Endothelial cell of umbilical vein (primary cell): ENCODE data around the gene FOCAD. TPM values are rescaled to one million over a fixed set of nuclear protein-coding genes. Genes with fewer than 3 reads are reported as not detected.

Experiments used
- BruUV-seq: library from RNA; stranded (reverse); fragments of 400-500 nt; replicated peaks from 2 replicates; lab custom pipeline; 2021; lab: Mats Ljungman, UMichigan
- CTCF ChIA-PET: fragments of 300-600, 350-600 bp; sonication (Branson Sonifier 250); formaldehyde crosslinking; loops from one replicate; lab custom pipeline; 2021; ENCODE audit warnings: antibody characterized with exemption, inconsistent platforms; lab: Charles Lee
- POLR2A ChIA-PET: fragments of 300-600, 350-600 bp; sonication (Branson Sonifier 250); formaldehyde crosslinking; loops from one replicate; lab custom pipeline; 2021; ENCODE audit warnings: antibody characterized with exemption, inconsistent platforms; lab: Charles Lee
- DNase-seq: peaks from one replicate; pipeline ENCODE4 v3.0.0-alpha.2; 2011; ENCODE audit warnings: low read depth, low spot score
- FAIRE-seq: peaks from 2 replicates; lab custom pipeline; 2011; peaks lifted over from hg19 to GRCh38; lab: Jason Lieb, UNC
- H2AFZ ChIP-seq: 2 replicates; pipeline ENCODE4 v1.6.0; 2012; ENCODE audit warnings: low read depth, low read length, control low read depth, inconsistent platforms
- H3K27ac ChIP-seq: 2 replicates; pipeline ENCODE4 v1.5.1; 2011; ENCODE audit warnings: low read depth, mild to moderate bottlenecking, control low read depth, low read length, moderate library complexity; ENCODE audit not compliant: insufficient read depth
- H3K27me3 ChIP-seq, 2 experiments: 2 replicates each; pipeline versions ENCODE4 v1.6.0 to v1.6.1; 2011; ENCODE audit warnings: low read length in 2 of 2, mixed read lengths in 1 of 2; ENCODE audit not compliant: control insufficient read depth in 2 of 2, insufficient read depth in 2 of 2
- H3K36me3 ChIP-seq, 2 experiments: 2 replicates in 1 of 2; 3 replicates in 1 of 2; pipeline ENCODE4 v1.5.1; 2011; ENCODE audit warnings: low read length in 2 of 2, mild to moderate bottlenecking in 1 of 2, moderate library complexity in 1 of 2; ENCODE audit not compliant: control insufficient read depth in 2 of 2, insufficient read depth in 2 of 2; ENCODE audit errors: extremely low read depth in 1 of 2
- H3K4me1 ChIP-seq: 3 replicates; pipeline ENCODE4 v1.5.1; 2011; ENCODE audit warnings: mild to moderate bottlenecking, low read length; ENCODE audit not compliant: control insufficient read depth, insufficient read depth; ENCODE audit errors: extremely low read depth
- H3K4me2 ChIP-seq: 2 replicates; pipeline ENCODE4 v1.6.1; 2011; ENCODE audit warnings: low read length, control low read depth, mixed read lengths; ENCODE audit not compliant: insufficient read depth
- H3K4me3 ChIP-seq, 3 experiments: fragments of 200-600 bp in 1 of 3; sonication (generic), shearing (Covaris generic) in 1 of 3; replicated peaks in 1 of 3; 2 replicates each; pipeline ENCODE4 v1.5.1; 2011 to 2016; ENCODE audit warnings: control low read depth in 3 of 3, low read length in 3 of 3, mild to moderate bottlenecking in 2 of 3, inconsistent platforms in 1 of 3, low read depth in 1 of 3, moderate library complexity in 1 of 3; ENCODE audit not compliant: insufficient read depth in 1 of 3
- H3K79me2 ChIP-seq: 2 replicates; pipeline ENCODE4 v1.6.0; 2012; ENCODE audit warnings: low read length, inconsistent platforms; ENCODE audit not compliant: control insufficient read depth, insufficient read depth
- H3K9ac ChIP-seq: replicated peaks from 2 replicates; pipeline ENCODE3; 2011; ENCODE audit warnings: low read length, control low read depth; ENCODE audit not compliant: insufficient read depth; ENCODE audit errors: extremely low read depth
- H3K9me1 ChIP-seq: replicated peaks from 3 replicates; pipeline ENCODE4 v1.6.0; 2011; ENCODE audit warnings: mild to moderate bottlenecking, low read length; ENCODE audit not compliant: control insufficient read depth, insufficient read depth; ENCODE audit errors: extremely low read depth
- H3K9me3 ChIP-seq: replicated peaks from 2 replicates; pipeline ENCODE4 v1.5.1; 2012; ENCODE audit warnings: low read length, inconsistent platforms; ENCODE audit not compliant: control insufficient read depth, insufficient read depth
- H4K20me1 ChIP-seq: replicated peaks from 2 replicates; pipeline ENCODE3; 2011; ENCODE audit warnings: mild to moderate bottlenecking, low read length; ENCODE audit not compliant: control insufficient read depth, insufficient read depth; ENCODE audit errors: extremely low read depth
- CTCF ChIP-seq, 2 donors: IDR thresholded peaks; 1 replicate in 1 of 2; 2 replicates in 1 of 2; pipeline ENCODE4 v1.5.1; 2011; ENCODE audit warnings: low read length in 2 of 2, mild to moderate bottlenecking in 2 of 2, moderate library complexity in 2 of 2, control low read depth in 1 of 2, inconsistent platforms in 1 of 2, low read depth in 1 of 2; ENCODE audit not compliant: insufficient read depth in 1 of 2; ENCODE audit errors: extremely low read depth in 1 of 2
- EZH2 ChIP-seq: IDR thresholded peaks from 2 replicates; pipeline ENCODE4 v1.6.1; 2012; ENCODE audit warnings: borderline replicate concordance, low read depth, mild to moderate bottlenecking, moderate library complexity, low read length, inconsistent platforms; ENCODE audit not compliant: severe bottlenecking
- FOS ChIP-seq: IDR thresholded peaks from 2 replicates; pipeline ENCODE4 v1.6.1; 2011; ENCODE audit warnings: mild to moderate bottlenecking, low read length, moderate library complexity, borderline replicate concordance; ENCODE audit not compliant: insufficient read depth
- GATA2 ChIP-seq: IDR thresholded peaks from 2 replicates; pipeline ENCODE4 v1.7.0; 2011; ENCODE audit warnings: low read depth, mild to moderate bottlenecking, moderate library complexity, mixed read lengths, low read length; ENCODE audit not compliant: insufficient read length, insufficient read depth
- JUN ChIP-seq: IDR thresholded peaks from 2 replicates; pipeline ENCODE4 v1.6.1; 2011; ENCODE audit warnings: borderline replicate concordance, low read depth; ENCODE audit not compliant: insufficient read length, insufficient read depth
- MYC ChIP-seq: IDR thresholded peaks from one replicate; pipeline ENCODE4 v1.6.1; 2011; ENCODE audit warnings: mild to moderate bottlenecking, low read depth, low read length
- POLR2A ChIP-seq: IDR thresholded peaks from 2 replicates; pipeline ENCODE4 v1.6.1; 2012; ENCODE audit warnings: low read depth, mild to moderate bottlenecking, control low read depth, low read length
- POLR2AphosphoS5 ChIP-seq: IDR thresholded peaks from 2 replicates; pipeline ENCODE4 v1.6.1; 2012; ENCODE audit warnings: low read depth, mild to moderate bottlenecking, control low read depth, low read length, moderate library complexity; ENCODE audit not compliant: insufficient read depth
- dilution Hi-C: fragments of 300-500 bp; cut with MboI; formaldehyde crosslinking; loops from one replicate; pipeline ENCODE4 v1.15.0; 2019; ENCODE audit warnings: low sequenced_read_pairs; ENCODE audit not compliant: extremely low pct_ligation_motif_present
- intact Hi-C: fragments of 100-400 bp; cut with micrococcal nuclease; formaldehyde crosslinking; loops from one replicate; pipeline ENCODE4 v1.10.0; 2022
- polyA plus RNA-seq, 4 experiments: library from polyadenylated mRNA; depleted of rRNA in 3 of 4; stranded (reverse) in 3 of 4; unstranded in 1 of 4; fragments of >200 nt; gene quantifications; 2 replicates each; pipeline versions ENCODE4 v1.2.1 to v1.2.3, GENCODE V29; 2011 to 2012; ENCODE audit warnings: missing spikeins in 1 of 4
- total RNA-seq: library from RNA; stranded (reverse); gene quantifications from 2 replicates; pipeline ENCODE4 v1.2.3, GENCODE V29; 2021
- TF ChIP-seq, protein P1 (sequence below): IDR thresholded peaks from 2 replicates; pipeline ENCODE4 v1.6.1; 2011; ENCODE audit not compliant: insufficient read depth, insufficient read length

FOCAD gene
- total and polyA plus RNA-seq, 2 donors (not counting 3 experiments of a cell fraction or from before 2014, with no cell fraction given) = 26.7 to 66.9 TPM

GRCh38 chr9:20848490-20848889, 164.4 kb downstream of the FOCAD start:
- Histone ChIP-seq H3K9me3 (no peaks in the 10 kb centered on the region), H3K36me3 (no peaks in the 10 kb centered on the region), H3K9me1 (no peaks in the 10 kb centered on the region), H2AFZ (no peak overlapping the region), H3K27me3 (no peaks in the 10 kb centered on the region), H3K27ac (no peak overlapping the region), H3K79me2 (no peaks in the 10 kb centered on the region), H3K4me1 (no peaks in the 10 kb centered on the region), H3K9ac (no peak overlapping the region), H4K20me1 (no peaks in the 10 kb centered on the region), H3K4me3 (no peak overlapping the region), H3K4me2 (no peak overlapping the region)
- DNase-seq = no peak
- ChIA-PET CTCF (no interaction called here), POLR2A (interaction anchor here (0.7 kb wide), 1 partner anchor 237 kb away, joined by 3 read pairs; no protein-coding TSS in a partner anchor)
- FAIRE-seq = no peak
- no TSS peak for BruUV-seq
- intact Hi-C loops (no loop called here), dilution Hi-C loops (no loop called here)
- no peak for TF ChIP-seq GATA2
- no peak for TF ChIP-seq POLR2A
- no peak for TF ChIP-seq CTCF (IDR thresholded peaks at IDR 0.05; ENCODE audit: extremely low read depth in 1 of 2, insufficient read depth in 1 of 2, low read depth in 1 of 2, low read length in 2 of 2)
- no peak for TF ChIP-seq JUN
- TF ChIP-seq MYC = no peak
- TF ChIP-seq POLR2AphosphoS5 = no peak
- no peak for TF ChIP-seq FOS
- TF ChIP-seq, protein P1, sequence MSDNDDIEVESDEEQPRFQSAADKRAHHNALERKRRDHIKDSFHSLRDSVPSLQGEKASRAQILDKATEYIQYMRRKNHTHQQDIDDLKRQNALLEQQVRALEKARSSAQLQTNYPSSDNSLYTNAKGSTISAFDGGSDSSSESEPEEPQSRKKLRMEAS = no peak
- no peak for TF ChIP-seq EZH2
